ENCODE results near the gene SMPD2. TPM values are rescaled to one million over a fixed set of nuclear protein-coding genes. Genes with fewer than 3 reads are reported as not detected.

Gene SMPD2
- total RNA-seq, 1 donor from 2014 or later = 9.1 TPM

GRCh38 chr6:109411034-109411433 is 29.5 kb upstream of the SMPD2 start:
- DNase-seq (ENCODE audit: low read depth) = no peak
- no peak for TF ChIP-seq CTCF (conservative IDR thresholded peaks at IDR 0.05; ENCODE audit: low read depth, low read length)
- no peak overlapping the region for H3K4me3 ChIP-seq (ENCODE audit: low read depth, low read length)

- DNase-seq (ENCODE audit: low read depth) = no peak
- no peak for TF ChIP-seq CTCF (conservative IDR thresholded peaks at IDR 0.05; ENCODE audit: low read depth, low read length)
- no peak overlapping the region for H3K4me3 ChIP-seq (ENCODE audit: low read depth, low read length)
These were observed 22.9 kb upstream of the SMPD2 start for GRCh38 chr6:109417646-109418045.

- TF ChIP-seq CTCF (conservative IDR thresholded peaks at IDR 0.05; ENCODE audit: low read depth, low read length) = no peak
- DNase-seq (ENCODE audit: low read depth) = no peak
- no peak overlapping the region for H3K4me3 ChIP-seq (ENCODE audit: low read depth, low read length)
These were observed 19.8 kb upstream of the SMPD2 start for GRCh38 chr6:109420751-109421150.

GRCh38 chr6:109421184-109421583 is 19.3 kb upstream of the SMPD2 start:
- DNase-seq (ENCODE audit: low read depth) = no peak
- no peak for TF ChIP-seq CTCF (conservative IDR thresholded peaks at IDR 0.05; ENCODE audit: low read depth, low read length)
- H3K4me3 ChIP-seq (ENCODE audit: low read depth, low read length) = no peak overlapping the region

- TF ChIP-seq CTCF (conservative IDR thresholded peaks at IDR 0.05; ENCODE audit: low read depth, low read length) = no peak
- DNase-seq (ENCODE audit: low read depth) = no peak
- no peak overlapping the region for H3K4me3 ChIP-seq (ENCODE audit: low read depth, low read length)
These were observed 15.6 kb upstream of the SMPD2 start for GRCh38 chr6:109424946-109425345.

GRCh38 chr6:109428889-109429477 is 11.5 kb upstream of the SMPD2 start:
- no peak for DNase-seq (ENCODE audit: low read depth)

More at GRCh38 chr6:109428889-109429477, 11.5 kb upstream of the SMPD2 start:
- TF ChIP-seq CTCF (conservative IDR thresholded peaks at IDR 0.05; ENCODE audit: low read depth, low read length) = no peak
- no peak overlapping the region for H3K4me3 ChIP-seq (ENCODE audit: low read depth, low read length)
